WTC11 (cell line): ENCODE data around the gene FDPS. TPM values are rescaled to one million over a fixed set of nuclear protein-coding genes. Genes with fewer than 3 reads are reported as not detected.

Experiments used
- ATF1 ChIP-seq: sonication (generic); formaldehyde crosslinking; IDR thresholded peaks from 2 replicates; pipeline ENCODE4 v1.8.1; 2023; ENCODE audit warnings: mild to moderate bottlenecking, moderate library complexity, missing genetic modification reagents
- FOXP1 ChIP-seq: sonication (generic); formaldehyde crosslinking; IDR thresholded peaks from 2 replicates; pipeline ENCODE4 v1.8.0; 2022; ENCODE audit warnings: missing genetic modification reagents, mild to moderate bottlenecking, moderate library complexity, borderline replicate concordance
- GRHL2 ChIP-seq: fragments of 250-450 bp; sonication (Bioruptor Pico); IDR thresholded peaks from 2 replicates; pipeline ENCODE4 v1.8.0; 2022; ENCODE audit warnings: mild to moderate bottlenecking, moderate library complexity; ENCODE audit not compliant: insufficient replicate concordance, severe bottlenecking
- OVOL2 ChIP-seq: fragments of 250-450 bp; sonication (Bioruptor Pico); IDR thresholded peaks from 2 replicates; pipeline ENCODE4 v1.9.0; 2021; ENCODE audit warnings: mild to moderate bottlenecking, borderline replicate concordance
- SP1 ChIP-seq: sonication (generic); formaldehyde crosslinking; conservative IDR thresholded peaks from 2 replicates; pipeline ENCODE4 v1.8.1; 2022; ENCODE audit warnings: missing genetic modification reagents
- TEAD1 ChIP-seq: sonication (generic); formaldehyde crosslinking; IDR thresholded peaks from 2 replicates; pipeline ENCODE4 v1.8.0; 2022; ENCODE audit warnings: mild to moderate bottlenecking, missing genetic modification reagents
- TEAD4 ChIP-seq: sonication (generic); formaldehyde crosslinking; IDR thresholded peaks from 2 replicates; pipeline ENCODE4 v1.8.0; 2022; ENCODE audit warnings: mild to moderate bottlenecking, missing genetic modification reagents
- ZNF416 ChIP-seq: fragments of 250-450 bp; sonication (Bioruptor Pico); IDR thresholded peaks from 2 replicates; pipeline ENCODE4 v1.9.0; 2021; ENCODE audit warnings: mild to moderate bottlenecking, inconsistent platforms
- total RNA-seq: library from RNA; stranded (reverse); gene quantifications from 3 replicates; pipeline ENCODE4 v1.2.3, GENCODE V29; 2021
- TF ChIP-seq, protein P1 (sequence below): sonication (generic); formaldehyde crosslinking; IDR thresholded peaks from 2 replicates; pipeline ENCODE4 v1.8.1; 2022; ENCODE audit warnings: mild to moderate bottlenecking, moderate library complexity, missing genetic modification reagents
- TF ChIP-seq, protein P2 (sequence below): sonication (generic); formaldehyde crosslinking; IDR thresholded peaks from 2 replicates; pipeline ENCODE4 v1.8.1; 2023; ENCODE audit warnings: mild to moderate bottlenecking, missing genetic modification reagents, borderline replicate concordance
- TF ChIP-seq, protein P3 (sequence below): sonication (generic); formaldehyde crosslinking; IDR thresholded peaks from 2 replicates; pipeline ENCODE4 v1.8.0; 2023; ENCODE audit warnings: mild to moderate bottlenecking, missing genetic modification reagents
- TF ChIP-seq, protein P4 (sequence below): sonication (generic); formaldehyde crosslinking; IDR thresholded peaks from 2 replicates; pipeline ENCODE4 v1.8.1; 2022; ENCODE audit warnings: mild to moderate bottlenecking, missing genetic modification reagents, moderate library complexity, borderline replicate concordance
- TF ChIP-seq, protein P5 (sequence below): fragments of 200-600 bp; IDR thresholded peaks from 2 replicates; pipeline ENCODE4 v1.8.0; 2022; ENCODE audit warnings: antibody characterized with exemption
- TF ChIP-seq, protein P6 (sequence below): fragments of 250-450 bp; sonication (Bioruptor Pico); IDR thresholded peaks from 2 replicates; pipeline ENCODE4 v1.8.0; 2021; ENCODE audit warnings: mild to moderate bottlenecking
- TF ChIP-seq, protein P7 (sequence below): sonication (generic); formaldehyde crosslinking; IDR thresholded peaks from 2 replicates; pipeline ENCODE4 v1.8.0; 2022; ENCODE audit warnings: mild to moderate bottlenecking, missing genetic modification reagents
- TF ChIP-seq, protein P8 (sequence below): sonication (generic); formaldehyde crosslinking; IDR thresholded peaks from 2 replicates; pipeline ENCODE4 v1.8.0; 2023; ENCODE audit warnings: missing genetic modification reagents, mild to moderate bottlenecking, borderline replicate concordance
- TF ChIP-seq, protein P9 (sequence below): fragments of 250-450 bp; sonication (Bioruptor Pico); IDR thresholded peaks from 2 replicates; pipeline ENCODE4 v2.1.2; 2022; ENCODE audit warnings: mild to moderate bottlenecking, moderate library complexity
- TF ChIP-seq, protein P10 (sequence below): sonication (generic); formaldehyde crosslinking; IDR thresholded peaks from 2 replicates; pipeline ENCODE4 v1.8.0; 2022; ENCODE audit warnings: mild to moderate bottlenecking, missing genetic modification reagents

Gene FDPS
- total RNA-seq, 1 experiment from 2014 or later = 354 TPM

DNA sequence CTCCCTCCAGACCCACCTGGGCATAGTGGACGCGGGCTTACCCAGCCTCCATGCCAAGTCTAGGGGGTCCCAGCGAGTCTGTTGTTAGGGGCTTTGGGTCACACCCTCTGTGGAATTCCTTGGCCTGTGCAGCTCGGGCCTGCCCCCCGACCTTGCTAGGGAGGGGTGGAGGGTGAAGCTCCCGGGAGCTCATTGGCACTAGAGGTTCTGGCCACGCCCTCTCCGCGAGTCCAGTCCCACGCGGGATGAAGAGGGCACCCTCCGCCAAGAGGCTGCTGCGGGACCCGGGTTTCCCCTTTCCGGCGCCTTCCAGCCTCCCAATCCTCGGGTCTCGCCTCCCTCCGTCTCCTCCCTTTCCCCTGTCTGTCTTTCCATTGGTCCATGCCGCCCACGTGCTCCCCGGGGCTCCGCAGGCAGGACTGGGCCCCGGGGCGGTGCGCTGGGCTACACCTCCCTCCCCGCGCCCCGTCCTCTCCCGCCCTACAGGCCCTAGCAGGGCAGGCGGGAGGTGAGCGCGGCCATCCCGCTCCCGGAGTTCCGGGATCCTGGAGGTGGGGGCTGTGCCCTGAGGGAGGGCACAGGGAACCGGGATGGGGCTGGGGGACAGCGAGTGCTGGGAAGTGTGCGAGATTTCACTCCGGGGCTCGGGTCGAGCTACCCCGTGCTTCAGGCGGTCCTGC, 15.5 kb downstream of the FDPS start (continued):
- TF ChIP-seq, protein P1, sequence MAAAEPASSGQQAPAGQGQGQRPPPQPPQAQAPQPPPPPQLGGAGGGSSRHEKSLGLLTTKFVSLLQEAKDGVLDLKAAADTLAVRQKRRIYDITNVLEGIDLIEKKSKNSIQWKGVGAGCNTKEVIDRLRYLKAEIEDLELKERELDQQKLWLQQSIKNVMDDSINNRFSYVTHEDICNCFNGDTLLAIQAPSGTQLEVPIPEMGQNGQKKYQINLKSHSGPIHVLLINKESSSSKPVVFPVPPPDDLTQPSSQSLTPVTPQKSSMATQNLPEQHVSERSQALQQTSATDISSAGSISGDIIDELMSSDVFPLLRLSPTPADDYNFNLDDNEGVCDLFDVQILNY = peak; percentile 81; the same call in 1 of the 2 replicates
- TF ChIP-seq OVOL2 (CRISPR knock-in tag) = no peak
- TF ChIP-seq TEAD1 (CRISPR knock-in tag) = peak; percentile 71; the same call in 1 of the 2 replicates
- TF ChIP-seq, protein P2, sequence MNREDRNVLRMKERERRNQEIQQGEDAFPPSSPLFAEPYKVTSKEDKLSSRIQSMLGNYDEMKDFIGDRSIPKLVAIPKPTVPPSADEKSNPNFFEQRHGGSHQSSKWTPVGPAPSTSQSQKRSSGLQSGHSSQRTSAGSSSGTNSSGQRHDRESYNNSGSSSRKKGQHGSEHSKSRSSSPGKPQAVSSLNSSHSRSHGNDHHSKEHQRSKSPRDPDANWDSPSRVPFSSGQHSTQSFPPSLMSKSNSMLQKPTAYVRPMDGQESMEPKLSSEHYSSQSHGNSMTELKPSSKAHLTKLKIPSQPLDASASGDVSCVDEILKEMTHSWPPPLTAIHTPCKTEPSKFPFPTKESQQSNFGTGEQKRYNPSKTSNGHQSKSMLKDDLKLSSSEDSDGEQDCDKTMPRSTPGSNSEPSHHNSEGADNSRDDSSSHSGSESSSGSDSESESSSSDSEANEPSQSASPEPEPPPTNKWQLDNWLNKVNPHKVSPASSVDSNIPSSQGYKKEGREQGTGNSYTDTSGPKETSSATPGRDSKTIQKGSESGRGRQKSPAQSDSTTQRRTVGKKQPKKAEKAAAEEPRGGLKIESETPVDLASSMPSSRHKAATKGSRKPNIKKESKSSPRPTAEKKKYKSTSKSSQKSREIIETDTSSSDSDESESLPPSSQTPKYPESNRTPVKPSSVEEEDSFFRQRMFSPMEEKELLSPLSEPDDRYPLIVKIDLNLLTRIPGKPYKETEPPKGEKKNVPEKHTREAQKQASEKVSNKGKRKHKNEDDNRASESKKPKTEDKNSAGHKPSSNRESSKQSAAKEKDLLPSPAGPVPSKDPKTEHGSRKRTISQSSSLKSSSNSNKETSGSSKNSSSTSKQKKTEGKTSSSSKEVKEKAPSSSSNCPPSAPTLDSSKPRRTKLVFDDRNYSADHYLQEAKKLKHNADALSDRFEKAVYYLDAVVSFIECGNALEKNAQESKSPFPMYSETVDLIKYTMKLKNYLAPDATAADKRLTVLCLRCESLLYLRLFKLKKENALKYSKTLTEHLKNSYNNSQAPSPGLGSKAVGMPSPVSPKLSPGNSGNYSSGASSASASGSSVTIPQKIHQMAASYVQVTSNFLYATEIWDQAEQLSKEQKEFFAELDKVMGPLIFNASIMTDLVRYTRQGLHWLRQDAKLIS (CRISPR knock-in tag) = no peak
- TF ChIP-seq TEAD4 (CRISPR knock-in tag) = no peak
- TF ChIP-seq, protein P3, sequence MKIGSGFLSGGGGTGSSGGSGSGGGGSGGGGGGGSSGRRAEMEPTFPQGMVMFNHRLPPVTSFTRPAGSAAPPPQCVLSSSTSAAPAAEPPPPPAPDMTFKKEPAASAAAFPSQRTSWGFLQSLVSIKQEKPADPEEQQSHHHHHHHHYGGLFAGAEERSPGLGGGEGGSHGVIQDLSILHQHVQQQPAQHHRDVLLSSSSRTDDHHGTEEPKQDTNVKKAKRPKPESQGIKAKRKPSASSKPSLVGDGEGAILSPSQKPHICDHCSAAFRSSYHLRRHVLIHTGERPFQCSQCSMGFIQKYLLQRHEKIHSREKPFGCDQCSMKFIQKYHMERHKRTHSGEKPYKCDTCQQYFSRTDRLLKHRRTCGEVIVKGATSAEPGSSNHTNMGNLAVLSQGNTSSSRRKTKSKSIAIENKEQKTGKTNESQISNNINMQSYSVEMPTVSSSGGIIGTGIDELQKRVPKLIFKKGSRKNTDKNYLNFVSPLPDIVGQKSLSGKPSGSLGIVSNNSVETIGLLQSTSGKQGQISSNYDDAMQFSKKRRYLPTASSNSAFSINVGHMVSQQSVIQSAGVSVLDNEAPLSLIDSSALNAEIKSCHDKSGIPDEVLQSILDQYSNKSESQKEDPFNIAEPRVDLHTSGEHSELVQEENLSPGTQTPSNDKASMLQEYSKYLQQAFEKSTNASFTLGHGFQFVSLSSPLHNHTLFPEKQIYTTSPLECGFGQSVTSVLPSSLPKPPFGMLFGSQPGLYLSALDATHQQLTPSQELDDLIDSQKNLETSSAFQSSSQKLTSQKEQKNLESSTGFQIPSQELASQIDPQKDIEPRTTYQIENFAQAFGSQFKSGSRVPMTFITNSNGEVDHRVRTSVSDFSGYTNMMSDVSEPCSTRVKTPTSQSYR (CRISPR knock-in tag) = peak; percentile 48; the same call in 1 of the 2 replicates
- TF ChIP-seq, protein P4, sequence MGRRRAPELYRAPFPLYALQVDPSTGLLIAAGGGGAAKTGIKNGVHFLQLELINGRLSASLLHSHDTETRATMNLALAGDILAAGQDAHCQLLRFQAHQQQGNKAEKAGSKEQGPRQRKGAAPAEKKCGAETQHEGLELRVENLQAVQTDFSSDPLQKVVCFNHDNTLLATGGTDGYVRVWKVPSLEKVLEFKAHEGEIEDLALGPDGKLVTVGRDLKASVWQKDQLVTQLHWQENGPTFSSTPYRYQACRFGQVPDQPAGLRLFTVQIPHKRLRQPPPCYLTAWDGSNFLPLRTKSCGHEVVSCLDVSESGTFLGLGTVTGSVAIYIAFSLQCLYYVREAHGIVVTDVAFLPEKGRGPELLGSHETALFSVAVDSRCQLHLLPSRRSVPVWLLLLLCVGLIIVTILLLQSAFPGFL = no peak
- TF ChIP-seq ZNF416 = no peak
- no peak for TF ChIP-seq GRHL2
- TF ChIP-seq, protein P5, sequence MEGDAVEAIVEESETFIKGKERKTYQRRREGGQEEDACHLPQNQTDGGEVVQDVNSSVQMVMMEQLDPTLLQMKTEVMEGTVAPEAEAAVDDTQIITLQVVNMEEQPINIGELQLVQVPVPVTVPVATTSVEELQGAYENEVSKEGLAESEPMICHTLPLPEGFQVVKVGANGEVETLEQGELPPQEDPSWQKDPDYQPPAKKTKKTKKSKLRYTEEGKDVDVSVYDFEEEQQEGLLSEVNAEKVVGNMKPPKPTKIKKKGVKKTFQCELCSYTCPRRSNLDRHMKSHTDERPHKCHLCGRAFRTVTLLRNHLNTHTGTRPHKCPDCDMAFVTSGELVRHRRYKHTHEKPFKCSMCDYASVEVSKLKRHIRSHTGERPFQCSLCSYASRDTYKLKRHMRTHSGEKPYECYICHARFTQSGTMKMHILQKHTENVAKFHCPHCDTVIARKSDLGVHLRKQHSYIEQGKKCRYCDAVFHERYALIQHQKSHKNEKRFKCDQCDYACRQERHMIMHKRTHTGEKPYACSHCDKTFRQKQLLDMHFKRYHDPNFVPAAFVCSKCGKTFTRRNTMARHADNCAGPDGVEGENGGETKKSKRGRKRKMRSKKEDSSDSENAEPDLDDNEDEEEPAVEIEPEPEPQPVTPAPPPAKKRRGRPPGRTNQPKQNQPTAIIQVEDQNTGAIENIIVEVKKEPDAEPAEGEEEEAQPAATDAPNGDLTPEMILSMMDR = no peak
- TF ChIP-seq, protein P6, sequence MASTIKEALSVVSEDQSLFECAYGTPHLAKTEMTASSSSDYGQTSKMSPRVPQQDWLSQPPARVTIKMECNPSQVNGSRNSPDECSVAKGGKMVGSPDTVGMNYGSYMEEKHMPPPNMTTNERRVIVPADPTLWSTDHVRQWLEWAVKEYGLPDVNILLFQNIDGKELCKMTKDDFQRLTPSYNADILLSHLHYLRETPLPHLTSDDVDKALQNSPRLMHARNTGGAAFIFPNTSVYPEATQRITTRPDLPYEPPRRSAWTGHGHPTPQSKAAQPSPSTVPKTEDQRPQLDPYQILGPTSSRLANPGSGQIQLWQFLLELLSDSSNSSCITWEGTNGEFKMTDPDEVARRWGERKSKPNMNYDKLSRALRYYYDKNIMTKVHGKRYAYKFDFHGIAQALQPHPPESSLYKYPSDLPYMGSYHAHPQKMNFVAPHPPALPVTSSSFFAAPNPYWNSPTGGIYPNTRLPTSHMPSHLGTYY (CRISPR knock-in tag) = no peak
- TF ChIP-seq, protein P7, sequence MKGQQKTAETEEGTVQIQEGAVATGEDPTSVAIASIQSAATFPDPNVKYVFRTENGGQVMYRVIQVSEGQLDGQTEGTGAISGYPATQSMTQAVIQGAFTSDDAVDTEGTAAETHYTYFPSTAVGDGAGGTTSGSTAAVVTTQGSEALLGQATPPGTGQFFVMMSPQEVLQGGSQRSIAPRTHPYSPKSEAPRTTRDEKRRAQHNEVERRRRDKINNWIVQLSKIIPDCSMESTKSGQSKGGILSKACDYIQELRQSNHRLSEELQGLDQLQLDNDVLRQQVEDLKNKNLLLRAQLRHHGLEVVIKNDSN (CRISPR knock-in tag) = peak; percentile 99
- peak; percentile 83 for TF ChIP-seq SP1
- TF ChIP-seq, protein P8, sequence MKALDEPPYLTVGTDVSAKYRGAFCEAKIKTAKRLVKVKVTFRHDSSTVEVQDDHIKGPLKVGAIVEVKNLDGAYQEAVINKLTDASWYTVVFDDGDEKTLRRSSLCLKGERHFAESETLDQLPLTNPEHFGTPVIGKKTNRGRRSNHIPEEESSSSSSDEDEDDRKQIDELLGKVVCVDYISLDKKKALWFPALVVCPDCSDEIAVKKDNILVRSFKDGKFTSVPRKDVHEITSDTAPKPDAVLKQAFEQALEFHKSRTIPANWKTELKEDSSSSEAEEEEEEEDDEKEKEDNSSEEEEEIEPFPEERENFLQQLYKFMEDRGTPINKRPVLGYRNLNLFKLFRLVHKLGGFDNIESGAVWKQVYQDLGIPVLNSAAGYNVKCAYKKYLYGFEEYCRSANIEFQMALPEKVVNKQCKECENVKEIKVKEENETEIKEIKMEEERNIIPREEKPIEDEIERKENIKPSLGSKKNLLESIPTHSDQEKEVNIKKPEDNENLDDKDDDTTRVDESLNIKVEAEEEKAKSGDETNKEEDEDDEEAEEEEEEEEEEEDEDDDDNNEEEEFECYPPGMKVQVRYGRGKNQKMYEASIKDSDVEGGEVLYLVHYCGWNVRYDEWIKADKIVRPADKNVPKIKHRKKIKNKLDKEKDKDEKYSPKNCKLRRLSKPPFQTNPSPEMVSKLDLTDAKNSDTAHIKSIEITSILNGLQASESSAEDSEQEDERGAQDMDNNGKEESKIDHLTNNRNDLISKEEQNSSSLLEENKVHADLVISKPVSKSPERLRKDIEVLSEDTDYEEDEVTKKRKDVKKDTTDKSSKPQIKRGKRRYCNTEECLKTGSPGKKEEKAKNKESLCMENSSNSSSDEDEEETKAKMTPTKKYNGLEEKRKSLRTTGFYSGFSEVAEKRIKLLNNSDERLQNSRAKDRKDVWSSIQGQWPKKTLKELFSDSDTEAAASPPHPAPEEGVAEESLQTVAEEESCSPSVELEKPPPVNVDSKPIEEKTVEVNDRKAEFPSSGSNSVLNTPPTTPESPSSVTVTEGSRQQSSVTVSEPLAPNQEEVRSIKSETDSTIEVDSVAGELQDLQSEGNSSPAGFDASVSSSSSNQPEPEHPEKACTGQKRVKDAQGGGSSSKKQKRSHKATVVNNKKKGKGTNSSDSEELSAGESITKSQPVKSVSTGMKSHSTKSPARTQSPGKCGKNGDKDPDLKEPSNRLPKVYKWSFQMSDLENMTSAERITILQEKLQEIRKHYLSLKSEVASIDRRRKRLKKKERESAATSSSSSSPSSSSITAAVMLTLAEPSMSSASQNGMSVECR = no peak
- TF ChIP-seq, protein P9, sequence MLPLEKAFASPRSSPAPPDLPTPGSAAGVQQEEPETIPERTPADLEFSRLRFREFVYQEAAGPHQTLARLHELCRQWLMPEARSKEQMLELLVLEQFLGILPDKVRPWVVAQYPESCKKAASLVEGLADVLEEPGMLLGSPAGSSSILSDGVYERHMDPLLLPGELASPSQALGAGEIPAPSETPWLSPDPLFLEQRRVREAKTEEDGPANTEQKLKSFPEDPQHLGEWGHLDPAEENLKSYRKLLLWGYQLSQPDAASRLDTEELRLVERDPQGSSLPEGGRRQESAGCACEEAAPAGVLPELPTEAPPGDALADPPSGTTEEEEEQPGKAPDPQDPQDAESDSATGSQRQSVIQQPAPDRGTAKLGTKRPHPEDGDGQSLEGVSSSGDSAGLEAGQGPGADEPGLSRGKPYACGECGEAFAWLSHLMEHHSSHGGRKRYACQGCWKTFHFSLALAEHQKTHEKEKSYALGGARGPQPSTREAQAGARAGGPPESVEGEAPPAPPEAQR (CRISPR knock-in tag) = no peak
- TF ChIP-seq FOXP1 (CRISPR knock-in tag) = peak; percentile 17; the same call in 1 of the 2 replicates
- TF ChIP-seq, protein P10, sequence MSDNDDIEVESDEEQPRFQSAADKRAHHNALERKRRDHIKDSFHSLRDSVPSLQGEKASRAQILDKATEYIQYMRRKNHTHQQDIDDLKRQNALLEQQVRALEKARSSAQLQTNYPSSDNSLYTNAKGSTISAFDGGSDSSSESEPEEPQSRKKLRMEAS (CRISPR knock-in tag) = peak; percentile 61
- TF ChIP-seq ATF1 (CRISPR knock-in tag) = no peak
